BJ (cell line): ENCODE results near the gene VSIG10L2. TPM values are rescaled to one million over a fixed set of nuclear protein-coding genes. Genes with fewer than 3 reads are reported as not detected.

Experiments
- CTCF ChIA-PET: fragments of 350-600 bp; formaldehyde crosslinking; extraction: SDS; loops from one replicate; lab custom pipeline; 2021; ENCODE audit warnings: antibody characterized with exemption, inconsistent platforms; lab: Yijun Ruan, JAX
- POLR2A ChIA-PET: fragments of 300-600 bp; sonication (Branson Sonifier 250); formaldehyde crosslinking; extraction: SDS; loops from one replicate; lab custom pipeline; 2021; ENCODE audit warnings: antibody characterized with exemption; lab: Charles Lee
- DNase-seq: peaks from one replicate; pipeline ENCODE4 v3.0.0-alpha.2; 2011; ENCODE audit warnings: low read depth
- H3K27me3 ChIP-seq: 2 replicates; pipeline ENCODE4 v1.6.0; 2011; ENCODE audit warnings: low read length; ENCODE audit not compliant: control insufficient read depth, insufficient read depth
- H3K36me3 ChIP-seq: 2 replicates; pipeline ENCODE4 v1.5.1; 2011; ENCODE audit warnings: low read length; ENCODE audit not compliant: control insufficient read depth, insufficient read depth
- H3K4me3 ChIP-seq: 2 replicates; pipeline ENCODE4 v1.5.1; 2011; ENCODE audit warnings: low read depth, mild to moderate bottlenecking, control low read depth, low read length
- CTCF ChIP-seq: IDR thresholded peaks from 2 replicates; pipeline ENCODE4 v1.5.1; 2011; ENCODE audit warnings: low read depth, mild to moderate bottlenecking, control low read depth, inconsistent platforms, low read length, moderate library complexity; ENCODE audit not compliant: insufficient read depth
- polyA plus RNA-seq: library from polyadenylated mRNA; depleted of rRNA; stranded (reverse); fragments of >200 nt; gene quantifications from 2 replicates; pipeline ENCODE4 v1.2.3, GENCODE V29; 2011

Gene VSIG10L2
- polyA plus RNA-seq, 1 experiment: not detected

- DNase-seq: no peak
- Histone ChIP-seq H3K36me3 (no peaks in the 10 kb centered on the region), H3K27me3 (no peaks in the 10 kb centered on the region), H3K4me3 (no peak overlapping the region)
- ChIA-PET POLR2A (no interaction called here), CTCF (interaction anchor here (1.0 kb wide), 1 partner anchor 226 kb away, joined by 5 read pairs; no protein-coding TSS in a partner anchor)
- no peak for TF ChIP-seq CTCF
Measured at GRCh38 chr11:125967515-125967914, 21.7 kb downstream of the VSIG10L2 start.

- POLR2A ChIA-PET: no interaction called here
Measured at GRCh38 chr11:125968354-125968753, 22.5 kb downstream of the VSIG10L2 start.

GRCh38 chr11:125971618-125972017 lies 25.8 kb downstream of the VSIG10L2 start:
- TF ChIP-seq CTCF: no peak
- no peaks in the 10 kb centered on the region for H3K27me3 ChIP-seq
- DNase-seq: no peak
- H3K4me3 ChIP-seq: no peak overlapping the region
- ChIA-PET POLR2A (no interaction called here), CTCF (interaction anchor here (0.8 to 1.2 kb wide), 2 partner anchors 9 to 222 kb away, joined by 3 read pairs; no protein-coding TSS in a partner anchor)
- H3K36me3 ChIP-seq: no peaks in the 10 kb centered on the region

More at GRCh38 chr11:125968354-125968753, 22.5 kb downstream of the VSIG10L2 start:
- DNase-seq: no peak
- no peak for TF ChIP-seq CTCF
- CTCF ChIA-PET: no interaction called here
- Histone ChIP-seq H3K36me3 (no peaks in the 10 kb centered on the region), H3K4me3 (no peak overlapping the region), H3K27me3 (no peaks in the 10 kb centered on the region)

DNA sequence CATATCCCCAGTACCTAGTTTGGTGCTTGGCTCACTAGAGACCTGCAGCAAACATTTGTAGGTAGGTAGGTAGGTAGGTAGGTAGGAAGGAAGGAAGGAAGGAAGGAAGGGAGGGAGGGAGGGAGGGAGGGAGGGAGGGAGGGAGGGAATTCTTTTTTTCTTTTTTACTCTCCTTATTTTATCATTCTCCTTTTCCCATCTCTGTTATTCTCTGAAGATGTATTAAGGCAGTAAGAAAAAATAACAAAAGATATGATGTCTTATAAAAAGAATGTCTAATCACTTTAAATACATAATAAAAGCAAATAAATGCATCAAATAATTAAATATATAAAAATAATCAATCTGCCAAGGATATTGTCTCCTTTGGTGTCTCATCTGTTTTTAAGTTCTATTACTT lies 28.4 kb downstream of the VSIG10L2 start:
- no peak overlapping the region for H3K4me3 ChIP-seq
- no peaks in the 10 kb centered on the region for H3K36me3 ChIP-seq
- CTCF ChIA-PET: interaction anchor here (0.6 kb wide), 1 partner anchor 26 kb away, joined by 3 read pairs; no protein-coding TSS in a partner anchor
- TF ChIP-seq CTCF: no peak
- POLR2A ChIA-PET: no interaction called here
- H3K27me3 ChIP-seq: no peaks in the 10 kb centered on the region
- no peak for DNase-seq

- TF ChIP-seq CTCF: no peak
- H3K4me3 ChIP-seq: no peak overlapping the region
- DNase-seq: no peak
- no peaks in the 10 kb centered on the region for H3K27me3 ChIP-seq
- H3K36me3 ChIP-seq: no peaks in the 10 kb centered on the region
- POLR2A ChIA-PET: no interaction called here
- CTCF ChIA-PET: no interaction called here
Measured at GRCh38 chr11:125975634-125976033, 29.8 kb downstream of the VSIG10L2 start.
